HG03558 (cell line): ENCODE data around the gene FOXB2.
"Not testable (repeated sequence)": the region's sequence is repeated elsewhere in the genome, so short reads cannot be mapped to it uniquely, and the experiment has no call there.

Source experiments
- ATAC-seq: cut with Tn5 transposase; IDR thresholded peaks from one replicate; pipeline ENCODE4 v1.9.1; 2021; ENCODE audit warnings: moderate number of reproducible peaks; ENCODE audit not compliant: unreplicated experiment; ENCODE audit errors: extremely low read depth

FOXB2 gene

GRCh38 chr9:77040340-77040739, 20.9 kb downstream of the FOXB2 start:
- ATAC-seq: no peak

DNA sequence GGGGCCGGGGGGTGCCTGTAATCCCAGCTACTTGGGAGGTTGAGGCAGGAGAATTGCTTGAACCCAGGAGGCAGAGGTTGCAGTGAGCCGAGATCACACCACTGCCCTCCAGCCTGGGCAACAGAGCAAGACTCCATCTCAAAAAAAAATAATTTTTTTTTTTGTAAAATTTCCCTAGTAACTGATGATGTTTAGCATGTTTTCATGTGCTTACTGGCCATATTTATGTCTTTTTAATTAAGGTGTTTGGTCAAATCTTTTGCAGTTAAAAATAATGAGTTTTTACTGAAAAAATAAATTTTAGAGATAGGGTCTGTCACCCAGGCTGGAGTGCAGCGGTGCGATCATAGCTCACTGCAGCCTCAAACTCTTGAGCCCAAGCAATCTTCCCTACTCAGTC, 24.3 kb downstream of the FOXB2 start:
- not testable (repeated sequence) for ATAC-seq

DNA sequence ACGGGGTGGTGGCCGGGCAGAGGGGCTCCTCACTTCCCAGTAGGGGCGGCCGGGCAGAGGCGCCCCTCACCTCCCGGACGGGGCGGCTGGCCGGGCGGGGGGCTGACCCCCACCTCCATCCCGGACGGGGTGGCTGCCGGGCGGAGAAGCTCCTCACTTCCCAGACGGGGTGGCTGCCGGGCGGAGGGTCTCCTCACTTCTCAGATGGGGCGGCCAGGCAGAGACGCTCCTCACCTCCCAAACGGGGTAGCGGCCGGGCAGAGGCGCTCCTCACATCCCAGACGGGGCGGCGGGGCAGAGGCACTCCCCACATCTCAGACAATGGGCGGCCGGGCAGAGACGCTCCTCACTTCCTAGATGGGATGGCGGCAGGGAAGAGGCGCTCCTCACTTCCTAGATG, 41.2 kb downstream of the FOXB2 start:
- not testable (repeated sequence) for ATAC-seq

- ATAC-seq: no peak
Measured at GRCh38 chr9:77063645-77064285, 44.3 kb downstream of the FOXB2 start.

- no peak for ATAC-seq
Measured at GRCh38 chr9:77066388-77066787, 46.9 kb downstream of the FOXB2 start.
